Stimulated activated CD4-positive, alpha-beta T cell treated with anti-CD3 and anti-CD28 coated beads, Interleukin-2, amount 100 ng/mL, for 24 hours (primary cell): Measurements from ENCODE around the gene MUC3A.
"Not testable (repeated sequence)": the region's sequence is repeated elsewhere in the genome, so short reads cannot be mapped to it uniquely, and the experiment has no call there.

Source experiments
- DNase-seq, 2 donors: peaks; one replicate each; pipeline ENCODE4 v3.0.0-alpha.2; 2020

MUC3A gene

DNA sequence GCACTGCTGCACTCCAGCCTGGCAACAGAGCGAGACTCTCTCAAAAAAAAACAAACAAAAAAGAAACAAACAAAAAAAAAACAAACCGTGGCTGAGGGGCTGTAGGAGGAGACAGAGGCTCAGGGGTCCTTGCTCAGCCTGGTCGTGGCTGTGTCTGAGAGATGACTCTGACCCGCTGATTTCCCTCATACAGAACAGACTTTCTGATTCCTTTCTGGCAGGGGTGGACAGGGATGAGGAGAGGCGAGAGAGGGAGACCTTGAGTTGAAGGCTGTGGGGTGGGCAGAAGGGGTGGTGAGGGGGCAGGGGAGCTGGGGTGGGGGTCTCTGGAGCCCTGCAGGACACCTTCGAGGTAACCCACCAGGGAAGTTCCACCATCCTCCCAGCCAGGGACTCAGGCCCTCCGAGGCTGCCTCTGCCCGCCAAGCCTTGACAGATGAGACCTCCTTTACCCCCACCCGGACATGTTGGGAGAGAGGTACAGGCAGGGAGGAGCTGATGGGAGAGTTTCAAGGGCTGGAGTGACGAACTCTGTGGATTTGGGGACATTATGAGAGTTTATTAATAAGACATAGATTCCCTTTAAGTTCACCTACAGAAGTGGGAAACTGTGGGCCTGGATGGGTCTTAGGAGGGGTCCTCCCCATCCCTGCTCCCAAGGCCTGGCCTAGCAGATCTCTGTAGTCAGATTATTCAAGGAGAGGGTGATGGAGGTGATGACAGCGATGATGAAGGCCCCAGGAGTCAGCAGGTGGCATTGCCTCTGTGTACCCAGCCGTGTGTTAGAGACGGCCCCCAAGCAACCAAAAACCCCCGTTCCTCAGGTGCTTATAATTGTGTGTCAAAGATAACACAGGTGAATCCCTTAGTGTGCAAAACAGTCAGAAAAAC, 22.0 kb downstream of the MUC3A start:
- no peak for DNase-seq

DNA sequence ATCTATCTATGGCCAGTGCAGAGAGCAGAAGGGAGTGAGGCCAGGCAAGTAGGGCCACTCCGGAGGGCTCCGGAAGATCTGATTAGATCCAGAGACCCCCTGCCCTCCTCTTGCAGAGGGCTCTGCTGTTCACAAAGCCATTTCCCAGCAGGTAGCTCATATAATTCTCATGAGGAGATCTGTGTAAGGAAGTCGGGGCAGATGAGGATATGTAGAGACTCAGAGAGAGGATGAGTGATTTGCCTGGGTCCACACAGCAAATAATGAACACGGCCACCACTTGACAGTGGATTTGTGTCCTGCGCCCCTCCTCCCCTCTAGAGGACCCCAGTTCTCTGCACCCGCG, 22.6 kb downstream of the MUC3A start:
- no peak for DNase-seq

DNA sequence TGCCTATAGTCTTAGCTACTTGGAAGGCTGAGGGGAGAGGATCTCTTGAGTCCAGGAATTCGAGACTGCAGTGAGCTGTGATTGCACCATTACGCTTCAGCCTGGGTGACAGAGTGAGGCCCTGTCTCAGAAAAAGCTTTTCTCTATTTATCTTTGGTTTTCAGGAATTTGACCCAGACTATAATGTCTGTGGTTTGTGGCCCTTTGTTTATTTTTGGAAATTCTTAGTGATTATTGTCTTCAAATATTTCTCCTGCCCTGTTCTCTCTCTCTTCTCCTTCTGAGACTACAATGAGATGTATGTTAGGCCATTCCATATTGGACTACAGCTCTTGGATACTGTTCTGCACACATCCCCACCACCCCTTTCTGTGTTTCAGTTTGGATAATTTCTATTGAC, 24.7 kb downstream of the MUC3A start:
- no peak for DNase-seq

DNA sequence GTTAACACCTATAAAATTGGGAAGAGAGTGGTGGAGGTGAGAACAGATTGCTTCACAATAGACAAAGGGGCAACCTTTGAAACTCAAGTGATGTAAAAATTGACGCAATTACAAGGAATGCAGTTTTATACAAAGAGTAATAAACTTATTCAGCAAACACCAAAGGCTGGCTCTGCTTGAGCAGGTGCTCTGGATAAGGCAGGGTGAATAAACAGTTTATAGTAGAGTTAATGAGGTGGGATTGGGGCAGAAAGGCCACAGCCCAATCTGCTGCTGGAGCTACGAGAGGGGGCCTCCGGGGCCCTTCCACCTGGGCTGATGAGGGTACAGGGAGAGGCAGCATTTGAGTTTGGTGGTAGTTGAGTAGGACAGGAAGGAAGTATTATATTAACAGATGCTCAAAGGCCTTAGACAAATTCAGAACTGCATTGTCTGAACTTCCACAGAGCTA, 26.1 kb downstream of the MUC3A start:
- no peak for DNase-seq

DNA sequence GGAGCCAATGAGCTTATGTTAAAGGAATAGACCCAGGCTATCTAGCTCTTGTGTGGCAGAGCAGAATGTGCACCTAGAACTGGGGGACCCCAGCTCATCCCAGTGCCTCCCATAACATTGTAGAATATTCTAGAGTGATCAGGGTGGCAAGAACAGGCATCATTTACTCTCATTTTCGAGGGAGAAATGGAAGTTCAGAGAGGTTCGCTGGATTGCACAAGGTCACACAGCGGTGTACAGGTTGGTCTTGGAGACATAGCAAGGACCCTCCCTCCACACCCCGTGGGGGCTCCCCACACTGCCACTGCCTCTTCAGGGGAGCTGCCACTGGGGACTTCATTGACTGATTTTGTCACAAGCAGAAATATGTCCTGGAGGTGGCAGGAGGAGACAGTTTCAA, 29.0 kb downstream of the MUC3A start:
- no peak for DNase-seq

DNA sequence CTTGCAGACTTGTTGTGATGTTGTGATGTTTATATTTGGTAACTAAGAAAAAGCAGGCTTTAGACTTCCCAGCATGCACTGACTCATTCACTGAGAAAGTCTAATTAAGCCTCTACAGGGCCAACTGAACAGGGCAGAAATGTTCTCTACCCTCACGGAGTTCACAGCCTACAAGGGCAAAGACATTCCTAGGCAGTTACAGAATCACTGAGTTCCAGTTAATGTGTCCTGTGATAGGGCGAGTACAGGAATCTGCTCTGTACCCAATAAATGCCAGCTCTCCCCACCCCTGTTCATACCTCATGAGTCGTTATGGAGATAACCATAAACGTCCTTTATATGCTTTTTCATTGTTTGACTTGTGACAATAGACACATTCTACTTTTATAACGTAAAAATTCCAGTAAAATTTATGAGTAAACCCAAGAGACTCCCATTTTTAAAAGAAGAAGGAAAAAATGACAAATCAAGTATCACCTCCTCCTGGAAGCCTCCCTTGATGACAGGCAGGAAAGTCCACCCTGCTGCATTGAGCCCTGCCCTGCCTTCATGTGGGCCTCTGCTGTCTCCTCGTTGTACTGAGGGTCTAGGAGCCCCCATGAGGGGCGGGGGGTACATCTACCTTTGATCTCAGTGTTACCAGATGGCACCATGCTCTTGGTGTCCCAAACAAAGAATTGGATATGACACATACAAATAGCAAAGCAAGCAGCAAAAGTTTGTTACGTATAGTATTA, 34.3 kb downstream of the MUC3A start:
- DNase-seq, result no peak

DNA sequence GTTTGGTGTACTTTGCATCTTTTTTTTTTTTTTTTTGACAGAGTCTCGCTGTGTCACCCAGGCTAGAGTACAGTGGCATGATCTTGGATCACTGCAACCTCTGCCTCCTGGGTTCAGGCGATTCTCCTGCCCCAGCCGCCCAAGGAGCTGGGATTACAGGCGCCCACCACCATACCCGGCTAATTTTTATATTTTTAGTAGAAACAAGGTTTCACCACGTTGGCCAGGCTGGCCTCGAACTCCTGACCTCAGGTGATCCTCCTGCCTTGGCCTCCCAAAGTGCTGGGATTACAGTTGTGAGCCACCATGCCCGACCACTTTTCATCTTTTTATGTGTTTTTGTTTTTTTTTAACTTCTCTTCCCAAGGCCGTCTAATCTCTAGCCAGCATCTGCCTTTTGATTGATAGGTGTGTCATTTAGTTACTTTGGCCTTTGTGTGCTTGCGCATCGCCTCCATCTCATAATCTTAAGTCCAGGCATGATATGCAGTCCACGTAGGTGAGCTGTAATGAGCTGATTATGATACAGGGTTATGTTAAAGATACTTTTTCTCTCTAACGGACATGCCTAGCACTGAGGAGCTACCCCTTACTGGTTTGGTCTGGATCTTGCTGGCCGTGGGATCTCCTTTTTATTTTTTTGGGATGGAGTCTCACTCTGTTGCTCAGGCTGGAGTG, 35.0 kb downstream of the MUC3A start:
- not testable (repeated sequence) for DNase-seq

DNA sequence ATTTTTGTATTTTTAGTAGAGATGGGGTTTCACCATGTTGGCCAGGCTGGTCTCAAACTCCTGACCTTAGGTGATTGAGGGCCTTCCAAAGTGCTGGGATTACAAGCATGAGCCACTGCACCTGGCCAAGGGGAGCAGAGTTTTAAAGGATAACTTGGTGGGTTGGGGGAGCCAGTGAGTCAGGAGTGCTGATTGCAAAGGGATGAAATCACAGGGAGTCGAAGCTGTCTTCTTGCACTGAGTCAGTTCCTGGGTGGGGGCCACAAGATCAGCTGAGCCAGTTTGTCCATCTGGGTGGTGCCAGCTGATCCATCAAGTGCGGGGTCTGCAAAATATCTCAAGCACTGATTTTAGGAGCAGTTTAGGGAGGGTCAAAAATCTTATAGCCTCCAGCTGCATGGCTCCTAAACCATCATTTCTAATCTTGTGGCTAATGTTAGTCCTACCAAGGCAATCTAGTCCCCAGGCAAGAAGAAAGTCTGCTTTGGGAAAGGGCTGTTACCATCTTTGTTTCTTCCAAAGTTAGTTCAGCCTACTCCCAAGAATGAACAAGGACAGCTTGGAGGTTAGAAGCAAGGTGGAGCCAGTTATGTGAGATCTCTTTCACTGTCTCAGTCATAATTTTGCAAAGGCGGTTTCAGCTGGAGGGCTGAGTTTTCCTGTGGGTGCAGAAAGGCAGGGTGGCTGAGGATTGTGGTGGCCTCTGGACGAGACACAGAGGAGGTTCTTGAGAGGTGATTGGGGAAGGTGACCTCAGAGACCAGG, 35.9 kb downstream of the MUC3A start:
- not testable (repeated sequence) for DNase-seq

DNA sequence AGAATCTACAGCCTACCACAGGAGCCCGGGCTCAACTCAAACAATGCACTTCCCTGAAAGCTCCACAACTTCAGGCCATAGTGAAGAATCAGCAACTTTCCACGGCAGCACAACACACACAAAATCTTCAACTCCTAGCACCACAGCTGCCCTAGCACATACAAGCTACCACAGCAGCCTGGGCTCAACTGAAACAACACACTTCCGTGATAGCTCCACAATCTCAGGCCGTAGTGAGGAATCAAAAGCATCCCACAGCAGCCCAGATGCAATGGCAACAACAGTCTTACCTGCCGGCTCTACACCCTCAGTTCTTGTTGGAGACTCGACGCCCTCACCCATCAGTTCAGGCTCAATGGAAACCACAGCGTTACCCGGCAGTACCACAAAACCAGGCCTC, 42.3 kb downstream of the MUC3A start:
- no peak for DNase-seq

DNA sequence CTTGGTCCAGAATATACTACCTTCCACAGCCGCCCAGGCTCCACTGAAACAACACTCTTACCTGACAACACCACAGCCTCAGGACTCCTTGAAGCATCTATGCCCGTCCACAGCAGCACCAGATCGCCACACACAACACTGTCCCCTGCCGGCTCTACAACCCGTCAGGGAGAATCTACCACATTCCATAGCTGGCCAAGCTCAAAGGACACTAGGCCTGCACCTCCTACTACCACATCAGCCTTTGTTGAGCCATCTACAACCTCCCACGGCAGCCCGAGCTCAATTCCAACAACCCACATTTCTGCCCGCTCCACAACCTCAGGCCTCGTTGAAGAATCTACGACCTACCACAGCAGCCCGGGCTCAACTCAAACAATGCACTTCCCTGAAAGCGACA, 42.9 kb downstream of the MUC3A start:
- not testable (repeated sequence) for DNase-seq

DNA sequence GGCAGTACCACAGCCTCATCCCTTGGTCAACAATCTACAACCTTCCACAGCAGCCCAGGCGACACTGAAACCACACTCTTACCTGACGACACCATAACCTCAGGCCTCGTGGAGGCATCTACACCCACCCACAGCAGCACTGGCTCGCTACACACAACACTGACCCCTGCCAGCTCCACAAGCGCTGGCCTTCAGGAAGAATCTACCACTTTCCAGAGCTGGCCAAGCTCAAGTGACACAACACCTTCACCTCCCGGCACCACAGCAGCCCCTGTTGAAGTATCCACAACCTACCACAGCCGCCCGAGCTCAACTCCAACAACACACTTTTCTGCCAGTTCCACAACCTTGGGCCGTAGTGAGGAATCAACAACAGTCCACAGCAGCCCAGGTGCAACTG, 45.3 kb downstream of the MUC3A start:
- DNase-seq, result not testable (repeated sequence)

DNA sequence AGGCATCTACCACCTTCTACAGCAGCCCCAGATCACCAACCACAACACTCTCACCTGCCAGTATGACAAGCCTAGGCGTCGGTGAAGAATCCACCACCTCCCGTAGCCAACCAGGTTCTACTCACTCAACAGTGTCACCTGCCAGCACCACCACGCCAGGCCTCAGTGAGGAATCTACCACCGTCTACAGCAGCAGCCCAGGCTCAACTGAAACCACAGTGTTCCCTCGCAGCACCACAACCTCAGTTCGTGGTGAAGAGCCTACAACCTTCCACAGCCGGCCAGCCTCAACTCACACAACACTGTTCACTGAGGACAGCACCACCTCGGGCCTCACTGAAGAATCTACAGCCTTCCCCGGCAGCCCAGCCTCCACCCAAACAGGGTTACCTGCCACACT, 49.2 kb downstream of the MUC3A start:
- DNase-seq, result not testable (repeated sequence)

DNA sequence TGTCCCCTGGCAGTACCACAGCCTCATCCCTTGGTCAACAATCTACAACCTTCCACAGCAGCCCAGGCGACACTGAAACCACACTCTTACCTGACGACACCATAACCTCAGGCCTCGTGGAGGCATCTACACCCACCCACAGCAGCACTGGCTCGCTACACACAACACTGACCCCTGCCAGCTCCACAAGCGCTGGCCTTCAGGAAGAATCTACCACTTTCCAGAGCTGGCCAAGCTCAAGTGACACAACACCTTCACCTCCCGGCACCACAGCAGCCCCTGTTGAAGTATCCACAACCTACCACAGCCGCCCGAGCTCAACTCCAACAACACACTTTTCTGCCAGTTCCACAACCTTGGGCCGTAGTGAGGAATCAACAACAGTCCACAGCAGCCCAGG, 50.0 kb downstream of the MUC3A start:
- not testable (repeated sequence) for DNase-seq

DNA sequence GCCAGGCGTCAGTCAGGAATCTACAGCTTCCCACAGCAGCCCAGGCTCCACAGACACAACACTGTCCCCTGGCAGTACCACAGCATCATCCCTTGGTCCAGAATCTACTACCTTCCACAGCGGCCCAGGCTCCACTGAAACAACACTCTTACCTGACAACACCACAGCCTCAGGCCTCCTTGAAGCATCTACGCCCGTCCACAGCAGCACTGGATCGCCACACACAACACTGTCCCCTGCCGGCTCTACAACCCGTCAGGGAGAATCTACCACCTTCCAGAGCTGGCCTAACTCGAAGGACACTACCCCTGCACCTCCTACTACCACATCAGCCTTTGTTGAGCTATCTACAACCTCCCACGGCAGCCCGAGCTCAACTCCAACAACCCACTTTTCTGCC, 50.7 kb downstream of the MUC3A start:
- DNase-seq, result not testable (repeated sequence)

DNA sequence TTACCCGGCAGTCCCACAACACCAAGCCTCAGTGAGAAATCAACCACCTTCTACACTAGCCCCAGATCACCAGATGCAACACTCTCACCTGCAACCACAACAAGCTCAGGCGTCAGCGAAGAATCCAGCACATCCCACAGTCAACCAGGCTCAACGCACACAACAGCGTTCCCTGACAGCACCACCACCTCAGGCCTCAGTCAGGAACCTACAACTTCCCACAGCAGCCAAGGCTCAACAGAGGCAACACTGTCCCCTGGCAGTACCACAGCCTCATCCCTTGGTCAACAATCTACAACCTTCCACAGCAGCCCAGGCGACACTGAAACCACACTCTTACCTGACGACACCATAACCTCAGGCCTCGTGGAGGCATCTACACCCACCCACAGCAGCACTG, 53.0 kb downstream of the MUC3A start:
- not testable (repeated sequence) for DNase-seq

DNA sequence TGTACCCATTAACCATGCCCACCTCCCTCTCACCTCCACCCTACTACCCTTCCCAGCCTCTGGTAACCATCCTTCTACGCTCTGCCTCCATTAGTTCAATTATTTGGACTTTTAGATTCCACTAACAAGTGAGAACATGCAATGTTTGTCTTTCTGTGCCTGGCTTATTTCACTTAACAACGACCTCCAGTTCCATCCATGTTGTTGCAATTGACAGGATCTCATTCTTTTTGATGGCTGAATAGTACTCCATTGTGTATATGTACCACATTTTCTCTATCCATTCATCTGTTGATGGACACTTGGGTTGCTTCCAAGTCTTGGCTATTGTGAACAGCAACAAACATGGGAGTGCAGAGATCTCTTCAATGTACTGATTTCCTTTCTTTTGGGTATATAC, 58.0 kb downstream of the MUC3A start:
- DNase-seq, result not testable (repeated sequence)

DNA sequence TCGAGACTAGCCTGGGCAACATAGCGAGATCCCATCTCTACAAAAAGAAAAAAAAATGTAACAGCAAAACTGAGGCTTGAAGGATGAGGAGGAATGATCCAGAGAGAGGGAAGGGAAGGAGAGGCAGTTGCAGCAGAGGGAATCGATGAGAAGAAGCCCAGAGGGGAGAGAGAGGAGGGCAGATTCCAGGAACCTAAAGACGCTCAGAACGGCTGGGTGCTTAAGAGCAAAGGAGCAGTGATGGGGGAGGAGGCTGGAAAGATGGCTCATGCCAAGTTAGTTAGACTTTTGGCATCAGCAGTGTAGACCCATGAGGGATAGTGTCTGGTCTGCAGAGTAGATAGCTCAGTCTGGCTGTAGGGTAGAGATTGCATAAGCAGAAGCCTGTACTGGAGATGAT, 60.3 kb downstream of the MUC3A start:
- no peak for DNase-seq

DNA sequence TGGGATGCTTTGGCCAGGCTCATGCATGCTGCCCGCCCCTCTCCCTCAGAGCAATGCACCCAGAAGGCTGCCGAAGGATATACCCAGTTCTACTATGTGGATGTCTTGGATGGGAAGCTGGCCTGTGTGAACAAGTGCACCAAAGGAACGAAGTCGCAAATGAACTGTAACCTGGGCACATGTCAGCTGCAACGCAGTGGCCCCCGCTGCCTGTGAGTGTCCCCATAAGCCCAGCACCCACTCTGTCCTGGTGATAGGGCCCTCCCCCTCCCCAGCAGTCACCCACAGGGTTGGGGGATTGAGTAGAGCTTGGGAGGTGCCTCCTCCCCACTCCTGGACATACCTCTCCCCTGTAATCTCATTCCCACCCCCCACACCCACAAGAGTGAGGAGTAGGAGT, 63.6 kb downstream of the MUC3A start:
- no peak for DNase-seq

DNA sequence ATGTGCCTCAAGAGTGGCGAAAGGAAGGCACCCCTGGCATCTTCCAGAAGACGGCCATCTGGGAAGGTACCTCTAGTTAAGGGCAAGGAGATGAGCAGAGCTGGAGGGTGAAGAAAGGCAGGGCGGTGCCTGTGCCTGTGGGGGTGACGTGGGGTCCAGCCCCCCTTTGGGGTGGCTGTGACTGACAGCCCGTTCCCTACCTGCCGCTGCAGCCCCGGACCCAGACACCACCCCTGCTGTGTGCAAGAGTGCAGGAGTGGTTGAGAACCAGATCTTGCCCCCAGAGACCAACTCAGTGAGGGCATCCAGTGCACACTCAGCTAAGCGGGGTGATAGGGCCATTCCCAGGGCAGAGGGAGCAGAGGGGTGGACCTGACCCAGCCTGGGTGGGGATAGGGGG, 66.3 kb downstream of the MUC3A start:
- no peak for DNase-seq

DNA sequence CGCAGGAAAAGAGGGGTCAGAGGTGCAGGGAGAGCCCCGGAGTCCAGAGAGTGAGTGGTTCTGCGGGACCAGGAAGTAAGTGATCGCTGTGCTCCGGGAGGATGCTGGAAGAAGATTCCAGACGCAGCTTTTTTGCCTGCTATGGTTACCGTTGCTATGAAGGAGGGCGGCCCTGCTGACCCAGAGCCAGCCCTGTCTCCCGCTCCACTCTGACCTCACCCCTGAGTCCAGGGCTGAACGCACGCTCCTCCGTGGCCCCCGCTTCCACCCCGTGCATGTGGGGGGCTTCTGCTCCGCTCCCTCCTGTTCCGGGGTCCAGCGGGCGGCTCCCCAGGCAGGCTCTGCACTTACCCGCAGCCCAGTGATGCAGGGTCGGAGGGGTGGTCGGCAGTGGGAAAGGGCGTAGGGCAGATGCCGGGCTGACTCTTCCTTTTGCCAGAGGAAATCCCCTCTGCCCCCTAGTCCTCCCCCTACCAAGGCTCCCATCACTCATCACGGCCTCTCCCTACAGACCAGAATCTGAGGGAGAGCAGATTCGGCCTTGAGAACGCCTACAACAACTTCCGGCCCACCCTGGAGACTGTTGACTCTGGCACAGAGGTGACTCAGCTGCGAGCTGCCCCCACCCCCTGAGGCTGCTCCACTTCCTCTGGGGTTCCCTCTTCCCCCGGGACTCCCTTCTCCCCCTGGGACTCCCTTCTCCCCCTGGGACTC, 67.9 kb downstream of the MUC3A start:
- peak; percentile 70 to 74 for DNase-seq
